Activated CD8-positive, alpha-beta T cell treated with anti-CD3 and anti-CD28 coated beads for 36 hours (primary cell): ENCODE data around the gene PTPN1. TPM values are rescaled to one million over a fixed set of nuclear protein-coding genes. Genes with fewer than 3 reads are reported as not detected.

Experiments used
- ATAC-seq: fragments of 200-7000 bp; cut with Tn5 transposase; one replicate; pipeline ENCODE4 v1.10.0; 2021; ENCODE audit warnings: mild to moderate bottlenecking, moderate library complexity
- CTCF ChIA-PET: fragments of 350-600 bp; sonication (Branson Sonifier 250); formaldehyde crosslinking; loops from one replicate; lab custom pipeline; 2021; ENCODE audit warnings: antibody characterized with exemption; lab: Charles Lee
- POLR2A ChIA-PET: fragments of 350-600 bp; sonication (Branson Sonifier 250); formaldehyde crosslinking; loops from one replicate; lab custom pipeline; 2021; ENCODE audit warnings: antibody characterized with exemption; lab: Charles Lee
- DNase-seq: peaks from one replicate; pipeline ENCODE4 v3.0.0-alpha.2; 2020
- H3K27ac Mint-ChIP-seq: one replicate; pipeline ENCODE4 v1.8.0; 2021; ENCODE audit warnings: mild to moderate bottlenecking, mixed read lengths
- H3K27me3 Mint-ChIP-seq: one replicate; pipeline ENCODE4 v1.8.0; 2021; ENCODE audit warnings: mixed read lengths
- H3K36me3 Mint-ChIP-seq: one replicate; pipeline ENCODE4 v1.8.0; 2021; ENCODE audit warnings: low read depth, mixed read lengths
- H3K4me1 Mint-ChIP-seq: one replicate; pipeline ENCODE4 v1.8.0; 2021; ENCODE audit warnings: low read depth, mixed read lengths
- H3K4me3 Mint-ChIP-seq: one replicate; pipeline ENCODE4 v1.8.0; 2021; ENCODE audit warnings: mild to moderate bottlenecking, moderate library complexity, mixed read lengths
- H3K9me3 Mint-ChIP-seq: one replicate; pipeline ENCODE4 v1.8.0; 2021; ENCODE audit warnings: mixed read lengths
- intact Hi-C: fragments of 100-400 bp; cut with micrococcal nuclease; formaldehyde crosslinking; loops from one replicate; pipeline ENCODE4 v1.10.0; 2022
- total RNA-seq, 2 experiments: library from RNA; stranded (reverse); gene quantifications; one replicate each; pipeline ENCODE4 v1.2.3, GENCODE V29; 2021
- TF ChIP-seq, protein P1 (sequence below): fragments of 200-600 bp; IDR thresholded peaks from one replicate; pipeline ENCODE4 v1.8.0; 2022; ENCODE audit warnings: antibody characterized with exemption, mild to moderate bottlenecking

Gene PTPN1
- total RNA-seq, 2 experiments from 2014 or later = 65.1 to 66.6 TPM

DNA sequence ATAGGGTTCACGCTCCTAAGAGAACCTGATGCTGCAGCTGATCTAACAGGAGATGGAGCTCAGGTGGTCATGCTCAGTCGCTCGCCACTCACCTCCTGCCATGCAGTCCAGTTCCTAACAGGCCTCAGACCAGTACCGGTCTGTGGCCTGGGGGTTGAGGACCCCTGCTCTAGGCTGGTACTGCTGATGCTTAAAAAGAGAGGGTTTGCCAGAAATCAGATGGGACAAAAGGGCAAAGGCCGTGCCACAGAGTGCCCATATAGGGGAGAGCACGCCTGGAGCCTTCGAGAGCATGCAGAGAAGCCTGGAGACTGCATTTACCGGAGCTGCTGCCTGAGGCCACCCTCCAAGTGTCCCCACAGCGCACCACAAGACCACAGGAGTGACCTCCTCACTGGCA is 75.5 kb downstream of the PTPN1 start:
- ChIA-PET POLR2A (interaction anchor here (0.9 to 1.2 kb wide), 3 partner anchors 9 to 394 kb away, joined by 3 to 4 read pairs (median 3); no protein-coding TSS in a partner anchor), CTCF (interaction anchor here (1.2 to 4.6 kb wide), 4 partner anchors 98 to 397 kb away, joined by 3 to 20 read pairs (median 4); no protein-coding TSS in a partner anchor)
- DNase-seq (no peak), ATAC-seq (no peak)
- H3K36me3 Mint-ChIP-seq = peaks cover 21% of the 10 kb centered on the region
- H3K4me3 Mint-ChIP-seq = no peak overlapping the region
- H3K27ac Mint-ChIP-seq = no peak overlapping the region
- intact Hi-C loops = no loop called here
- peaks cover 2% of the 10 kb centered on the region for H3K4me1 Mint-ChIP-seq
- TF ChIP-seq, protein P1, sequence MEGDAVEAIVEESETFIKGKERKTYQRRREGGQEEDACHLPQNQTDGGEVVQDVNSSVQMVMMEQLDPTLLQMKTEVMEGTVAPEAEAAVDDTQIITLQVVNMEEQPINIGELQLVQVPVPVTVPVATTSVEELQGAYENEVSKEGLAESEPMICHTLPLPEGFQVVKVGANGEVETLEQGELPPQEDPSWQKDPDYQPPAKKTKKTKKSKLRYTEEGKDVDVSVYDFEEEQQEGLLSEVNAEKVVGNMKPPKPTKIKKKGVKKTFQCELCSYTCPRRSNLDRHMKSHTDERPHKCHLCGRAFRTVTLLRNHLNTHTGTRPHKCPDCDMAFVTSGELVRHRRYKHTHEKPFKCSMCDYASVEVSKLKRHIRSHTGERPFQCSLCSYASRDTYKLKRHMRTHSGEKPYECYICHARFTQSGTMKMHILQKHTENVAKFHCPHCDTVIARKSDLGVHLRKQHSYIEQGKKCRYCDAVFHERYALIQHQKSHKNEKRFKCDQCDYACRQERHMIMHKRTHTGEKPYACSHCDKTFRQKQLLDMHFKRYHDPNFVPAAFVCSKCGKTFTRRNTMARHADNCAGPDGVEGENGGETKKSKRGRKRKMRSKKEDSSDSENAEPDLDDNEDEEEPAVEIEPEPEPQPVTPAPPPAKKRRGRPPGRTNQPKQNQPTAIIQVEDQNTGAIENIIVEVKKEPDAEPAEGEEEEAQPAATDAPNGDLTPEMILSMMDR = no peak
- H3K9me3 Mint-ChIP-seq = no peaks in the 10 kb centered on the region
- no peaks in the 10 kb centered on the region for H3K27me3 Mint-ChIP-seq

DNA sequence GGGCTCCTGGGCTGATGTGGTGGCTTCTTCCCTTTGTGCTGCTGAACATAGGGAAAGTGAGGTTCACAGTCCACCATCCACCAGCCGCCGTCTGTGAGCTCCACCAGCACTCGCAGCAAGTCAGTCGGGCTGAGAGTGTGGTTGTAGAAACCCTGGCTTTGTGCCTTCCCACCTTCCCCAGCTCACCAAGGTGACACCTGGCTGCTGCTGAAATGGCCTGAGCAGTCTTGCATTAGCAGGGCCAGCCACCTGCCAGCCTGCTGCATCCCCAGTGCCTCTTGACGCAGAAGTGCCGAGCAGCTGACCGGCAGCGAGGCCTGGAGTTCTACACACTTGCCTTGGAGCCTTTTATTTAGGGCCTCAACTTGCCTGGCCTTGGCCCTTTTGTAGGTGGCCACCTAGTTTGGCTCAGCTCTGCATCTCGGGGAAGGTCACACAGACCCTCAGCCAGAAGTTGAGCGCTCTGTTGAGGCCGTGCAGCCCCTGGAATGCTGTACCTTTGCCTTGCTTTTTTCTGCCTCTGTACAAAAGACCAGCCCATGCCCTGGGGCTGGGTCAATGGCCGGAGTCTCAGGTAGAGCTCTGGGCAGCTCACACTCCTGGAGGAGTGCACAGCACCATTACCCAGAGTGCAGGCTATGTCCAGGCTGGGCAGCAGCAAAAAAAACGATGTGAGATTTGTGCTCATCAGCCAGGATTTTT is 76.5 kb downstream of the PTPN1 start:
- Mint-ChIP-seq H3K27me3 (no peaks in the 10 kb centered on the region), H3K4me3 (no peak overlapping the region), H3K9me3 (no peaks in the 10 kb centered on the region), H3K27ac (peak overlapping the region; percentile 49), H3K4me1 (peaks cover 2% of the 10 kb centered on the region), H3K36me3 (peaks cover 17% of the 10 kb centered on the region)
- intact Hi-C loops = no loop called here
- TF ChIP-seq, protein P1 = no peak
- ATAC-seq (peak; percentile 9), DNase-seq (no peak)
- CTCF ChIA-PET = interaction anchor here (0.9 to 4.6 kb wide), 13 partner anchors 8 to 398 kb away, joined by 3 to 30 read pairs (median 4); no protein-coding TSS in a partner anchor
- POLR2A ChIA-PET = no interaction called here

DNA sequence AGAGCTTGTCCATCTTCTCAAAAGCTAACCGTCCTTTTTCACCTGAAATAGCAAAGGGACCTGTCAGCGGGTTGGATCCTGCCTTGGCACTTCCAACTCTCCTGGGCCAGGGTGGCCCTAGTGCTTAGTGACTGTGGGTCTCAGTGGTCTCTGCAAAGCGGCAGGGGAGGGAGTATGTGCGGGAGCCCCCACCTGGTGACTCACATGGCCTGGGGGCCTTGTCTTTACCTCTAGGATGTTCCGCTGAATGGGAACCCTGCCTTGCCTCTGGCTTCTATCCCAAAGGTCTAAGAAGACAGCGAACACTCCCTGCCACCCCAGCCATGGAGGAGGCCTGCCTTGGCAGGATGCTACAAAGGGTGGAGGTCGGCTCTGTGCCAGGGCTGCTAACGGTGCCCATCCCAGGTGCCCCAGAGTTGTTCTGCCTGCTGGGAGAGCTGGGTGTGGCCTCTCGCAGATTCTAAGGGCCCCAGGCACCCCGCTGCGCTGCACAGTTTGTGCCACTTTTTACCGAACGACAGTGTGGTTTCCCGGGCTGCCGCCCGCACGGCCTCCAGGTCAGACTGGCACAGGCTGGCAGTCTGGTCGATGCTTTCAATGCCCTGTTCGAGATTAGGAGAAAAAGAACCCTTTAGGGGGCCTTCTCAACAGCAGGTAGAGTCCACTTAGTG is 77.2 kb downstream of the PTPN1 start:
- peaks cover 17% of the 10 kb centered on the region for H3K36me3 Mint-ChIP-seq
- H3K27ac Mint-ChIP-seq = no peak overlapping the region
- H3K4me3 Mint-ChIP-seq = no peak overlapping the region
- no peak for DNase-seq
- ChIA-PET POLR2A (no interaction called here), CTCF (interaction anchor here (0.9 to 4.6 kb wide), 29 partner anchors 8 to 398 kb away, joined by 3 to 30 read pairs (median 5); no protein-coding TSS in a partner anchor)
- peaks cover 2% of the 10 kb centered on the region for H3K4me1 Mint-ChIP-seq
- no peak for ATAC-seq
- TF ChIP-seq, protein P1 = no peak
- H3K9me3 Mint-ChIP-seq = no peaks in the 10 kb centered on the region
- intact Hi-C loops = no loop called here
- H3K27me3 Mint-ChIP-seq = no peaks in the 10 kb centered on the region

DNA sequence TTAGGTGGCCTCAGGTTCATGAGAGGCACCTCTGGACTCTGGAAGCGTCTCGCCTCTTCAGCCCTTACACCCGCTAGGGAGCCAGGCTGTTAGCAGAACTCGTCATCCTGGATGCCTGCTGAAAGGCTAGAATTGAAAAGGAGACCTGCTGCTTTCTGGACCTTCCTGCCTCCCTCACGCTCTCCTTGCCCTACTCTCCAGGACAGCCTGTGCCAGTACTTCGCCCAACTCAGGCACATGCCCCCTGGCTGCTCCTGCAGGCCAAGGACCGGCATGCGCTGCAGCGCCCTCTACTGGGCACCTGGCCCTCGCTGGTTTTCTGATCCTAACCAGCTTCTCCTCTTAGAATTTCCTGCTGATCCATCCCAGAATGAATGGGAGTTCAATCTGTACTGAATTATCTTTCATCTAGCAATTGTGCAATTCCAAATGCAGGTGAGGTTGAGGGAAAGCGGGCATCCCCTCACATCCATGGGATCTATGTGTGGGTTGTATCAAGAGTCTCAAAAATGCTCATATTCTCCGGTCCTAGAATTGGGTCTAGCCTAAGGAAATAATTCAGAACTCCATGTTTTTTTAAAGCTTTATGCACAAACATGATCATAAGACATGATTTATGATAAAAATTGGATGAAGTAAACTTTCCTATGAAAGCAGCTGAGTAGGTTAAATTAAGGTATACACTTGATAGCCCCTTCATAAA is 78.0 kb downstream of the PTPN1 start:
- Mint-ChIP-seq H3K27ac (no peak overlapping the region), H3K36me3 (peaks cover 12% of the 10 kb centered on the region), H3K4me1 (peaks cover 2% of the 10 kb centered on the region), H3K27me3 (no peaks in the 10 kb centered on the region), H3K9me3 (no peaks in the 10 kb centered on the region), H3K4me3 (no peak overlapping the region)
- ChIA-PET CTCF (interaction anchor here (0.5 to 4.6 kb wide), 43 partner anchors 9 to 402 kb away, joined by 3 to 30 read pairs (median 4); no protein-coding TSS in a partner anchor), POLR2A (interaction anchor here (0.7 kb wide), 1 partner anchor 505 kb away, joined by 3 read pairs; no protein-coding TSS in a partner anchor)
- TF ChIP-seq, protein P1 = peak; percentile 98
- DNase-seq (peak; percentile 84), ATAC-seq (peak; percentile 67)
- intact Hi-C loops = no loop called here
